CD4-positive, alpha-beta memory T cell (primary cell): ENCODE measurements around the gene DNER. TPM values are rescaled to one million over a fixed set of nuclear protein-coding genes. Genes with fewer than 3 reads are reported as not detected.

Experiments used
- CTCF ChIA-PET: fragments of 350-600 bp; sonication (Branson Sonifier 250); formaldehyde crosslinking; loops from one replicate; lab custom pipeline; 2021; ENCODE audit warnings: inconsistent platforms; ENCODE audit not compliant: partially characterized antibody; lab: Charles Lee
- POLR2A ChIA-PET: fragments of 350-600 bp; sonication (Branson Sonifier 250); formaldehyde crosslinking; loops from one replicate; lab custom pipeline; 2021; ENCODE audit not compliant: partially characterized antibody; lab: Charles Lee
- DNase-seq, 5 donors: peaks; one replicate each; pipeline versions ENCODE4 v3.0.0 to v3.0.0-alpha.2; 2020 to 2022; ENCODE audit warnings: mixed read lengths in 1 of 5
- H3K27ac ChIP-seq: one replicate; pipeline ENCODE4 v1.7.0; 2013; ENCODE audit warnings: low read depth, low read length
- H3K27me3 ChIP-seq: 2 replicates; pipeline ENCODE4 v1.7.0; 2013; ENCODE audit warnings: mild to moderate bottlenecking, low read length, moderate library complexity; ENCODE audit not compliant: insufficient read depth
- H3K36me3 ChIP-seq: 2 replicates; pipeline ENCODE4 v1.7.0; 2013; ENCODE audit warnings: mild to moderate bottlenecking, low read length, moderate library complexity; ENCODE audit not compliant: insufficient read depth
- H3K4me1 ChIP-seq: 2 replicates; pipeline ENCODE4 v1.7.0; 2013; ENCODE audit warnings: mild to moderate bottlenecking, low read length, moderate library complexity; ENCODE audit not compliant: insufficient read depth
- H3K4me3 ChIP-seq, 2 donors: one replicate each; pipeline ENCODE4 v1.7.0; 2013; ENCODE audit warnings: low read length in 2 of 2, mild to moderate bottlenecking in 1 of 2
- H3K9me3 ChIP-seq, 2 donors: one replicate each; pipeline ENCODE4 v1.7.0; 2013; ENCODE audit warnings: low read length in 2 of 2, control low read depth in 1 of 2; ENCODE audit not compliant: control insufficient read depth in 1 of 2
- H3K27ac Mint-ChIP-seq, 7 donors: one replicate each; pipeline ENCODE4 v1.8.0; 2020 to 2021; ENCODE audit warnings: mixed read lengths in 7 of 7, mild to moderate bottlenecking in 6 of 7, inconsistent platforms in 3 of 7, moderate library complexity in 3 of 7
- H3K27me3 Mint-ChIP-seq, 2 donors: one replicate each; pipeline ENCODE4 v1.8.0; 2020 to 2021; ENCODE audit warnings: mixed read lengths in 2 of 2
- H3K36me3 Mint-ChIP-seq, 2 donors: one replicate each; pipeline ENCODE4 v1.8.0; 2020 to 2021; ENCODE audit warnings: mixed read lengths in 2 of 2, inconsistent platforms in 1 of 2, mild to moderate bottlenecking in 1 of 2
- H3K4me1 Mint-ChIP-seq, 4 donors: one replicate each; pipeline ENCODE4 v1.8.0; 2020 to 2021; ENCODE audit warnings: mixed read lengths in 4 of 4, mild to moderate bottlenecking in 1 of 4
- H3K4me3 Mint-ChIP-seq, 8 donors: one replicate each; pipeline ENCODE4 v1.8.0; 2020 to 2021; ENCODE audit warnings: mixed read lengths in 8 of 8, mild to moderate bottlenecking in 7 of 8, moderate library complexity in 6 of 8, inconsistent platforms in 3 of 8
- H3K9me3 Mint-ChIP-seq, 8 donors: one replicate each; pipeline ENCODE4 v1.8.0; 2020 to 2021; ENCODE audit warnings: mixed read lengths in 8 of 8, mild to moderate bottlenecking in 5 of 8, inconsistent platforms in 3 of 8, moderate library complexity in 1 of 8
- intact Hi-C: fragments of 100-400 bp; cut with micrococcal nuclease; formaldehyde crosslinking; loops from one replicate; pipeline ENCODE4 v1.15.1; 2023
- polyA plus RNA-seq, 2 donors: library from polyadenylated mRNA; unstranded; fragments of 300-500 nt; fragmentation: Illumina TruSeq; gene quantifications; one replicate each; pipeline ENCODE4 v1.2.3, GENCODE V29; 2021
- total RNA-seq, 2 experiments: library from RNA; stranded (reverse); gene quantifications; one replicate each; pipeline ENCODE4 v1.2.3, GENCODE V29; 2021

DNER gene
- total and polyA plus RNA-seq, 4 experiments from 2014 or later, result not detected

DNA sequence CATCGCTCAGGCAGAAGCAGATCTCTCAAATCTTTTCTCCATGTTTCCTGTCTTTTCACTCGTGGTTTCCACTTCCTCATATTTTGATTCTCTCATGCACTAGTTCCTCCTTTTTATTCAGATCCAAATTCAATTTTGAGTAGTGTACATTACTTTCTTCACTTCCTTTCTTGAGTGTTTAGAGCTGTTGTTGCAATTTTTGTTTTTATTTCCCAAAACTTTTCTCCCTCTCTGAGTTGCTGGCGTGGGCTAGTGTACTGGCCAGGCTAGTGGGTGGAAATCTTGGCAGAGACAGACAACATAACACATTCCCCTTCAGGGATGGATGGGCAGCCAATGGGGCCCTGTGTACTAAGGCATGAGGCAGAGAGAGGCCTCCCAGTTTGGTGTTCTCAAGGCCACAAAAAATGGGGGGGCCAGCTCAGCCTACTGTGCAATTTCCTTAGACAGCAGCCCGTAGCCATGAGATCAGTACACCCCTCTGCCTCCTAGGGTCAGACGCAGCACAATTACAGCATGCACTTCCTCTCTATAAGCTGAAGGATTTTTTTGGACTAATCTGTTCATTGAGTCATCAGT is 298.1 kb downstream of the DNER start:
- Mint-ChIP-seq H3K27me3 (peaks cover 3 to 5% of the 10 kb centered on the region in 2 donors), H3K4me3 (peak overlapping the region in 1 of 8 donors; percentile 3), H3K4me1 (no peaks in the 10 kb centered on the region), H3K9me3 (peaks cover 0 to 4% (median under 1%) of the 10 kb centered on the region in 8 donors), H3K27ac (no peak overlapping the region), H3K36me3 (no peaks in the 10 kb centered on the region)
- ChIA-PET CTCF (no interaction called here), POLR2A (no interaction called here)
- Histone ChIP-seq H3K4me3 (no peak overlapping the region), H3K9me3 (no peaks in the 10 kb centered on the region), H3K4me1 (no peaks in the 10 kb centered on the region), H3K27me3 (no peaks in the 10 kb centered on the region), H3K36me3 (no peaks in the 10 kb centered on the region), H3K27ac (no peak overlapping the region)
- intact Hi-C loops, result no loop called here
- no peak for DNase-seq

DNA sequence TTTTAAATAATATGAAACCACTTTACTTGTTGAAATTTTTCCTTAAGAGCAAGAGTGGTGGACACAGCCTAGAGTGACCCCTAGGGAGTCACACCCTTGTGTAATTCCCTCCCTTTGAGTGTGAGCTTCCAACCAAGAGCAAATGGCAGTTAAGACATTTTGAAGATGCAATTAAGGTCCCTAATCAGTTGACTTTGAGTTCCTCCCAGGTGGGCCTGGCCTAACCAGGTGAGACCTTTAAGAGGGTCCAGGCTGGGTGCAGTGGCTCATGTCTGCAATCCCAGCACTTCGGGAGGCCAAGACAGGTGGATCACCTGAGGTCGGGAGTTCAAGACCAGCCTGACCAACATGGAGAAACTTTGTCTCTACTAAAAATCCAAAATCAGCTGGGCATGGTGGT is 299.7 kb downstream of the DNER start:
- Histone ChIP-seq H3K27me3 (no peaks in the 10 kb centered on the region), H3K27ac (no peak overlapping the region), H3K36me3 (no peaks in the 10 kb centered on the region), H3K4me1 (no peaks in the 10 kb centered on the region), H3K9me3 (no peaks in the 10 kb centered on the region), H3K4me3 (no peak overlapping the region)
- DNase-seq, result no peak
- Mint-ChIP-seq H3K27ac (no peak overlapping the region), H3K36me3 (no peaks in the 10 kb centered on the region), H3K4me1 (no peaks in the 10 kb centered on the region), H3K9me3 (peaks cover 0 to 3% (median 0%) of the 10 kb centered on the region in 8 donors), H3K27me3 (peaks cover 3 to 5% of the 10 kb centered on the region in 2 donors), H3K4me3 (no peak overlapping the region)
- ChIA-PET POLR2A (no interaction called here), CTCF (no interaction called here)
- intact Hi-C loops, result no loop called here

DNA sequence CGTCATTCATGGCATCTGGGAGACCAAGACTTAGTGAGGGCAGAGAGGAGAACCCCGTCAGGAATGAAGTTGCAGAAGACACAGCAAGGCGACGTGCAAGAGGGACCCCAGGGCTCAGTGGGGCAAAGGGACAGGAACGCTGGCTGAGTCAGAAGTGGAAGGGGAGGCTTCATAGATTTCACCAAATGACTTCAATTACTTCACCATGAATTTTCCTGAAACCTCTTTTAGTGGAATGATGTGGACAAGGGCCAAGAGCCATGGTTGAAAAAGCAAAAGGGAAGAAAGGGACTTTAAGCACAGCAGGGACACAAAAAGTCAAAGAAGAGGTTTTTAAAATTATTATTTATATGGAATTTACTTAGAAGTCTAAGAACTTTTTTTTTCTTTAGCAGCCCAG is 301.7 kb downstream of the DNER start:
- POLR2A ChIA-PET, result no interaction called here
- no peaks in the 10 kb centered on the region for H3K36me3 Mint-ChIP-seq
- Histone ChIP-seq H3K27ac (no peak overlapping the region), H3K36me3 (no peaks in the 10 kb centered on the region), H3K27me3 (no peaks in the 10 kb centered on the region), H3K9me3 (no peaks in the 10 kb centered on the region), H3K4me1 (no peaks in the 10 kb centered on the region), H3K4me3 (no peak overlapping the region)
- intact Hi-C loops, result no loop called here
- CTCF ChIA-PET, result no interaction called here
- H3K4me1 Mint-ChIP-seq, result no peaks in the 10 kb centered on the region
- H3K27me3 Mint-ChIP-seq, result peaks cover 3% of the 10 kb centered on the region in 2 donors
- H3K27ac Mint-ChIP-seq, result no peak overlapping the region
- no peak overlapping the region for H3K4me3 Mint-ChIP-seq
- no peak for DNase-seq
- peaks cover 0 to 3% (median 0%) of the 10 kb centered on the region in 8 donors for H3K9me3 Mint-ChIP-seq

DNA sequence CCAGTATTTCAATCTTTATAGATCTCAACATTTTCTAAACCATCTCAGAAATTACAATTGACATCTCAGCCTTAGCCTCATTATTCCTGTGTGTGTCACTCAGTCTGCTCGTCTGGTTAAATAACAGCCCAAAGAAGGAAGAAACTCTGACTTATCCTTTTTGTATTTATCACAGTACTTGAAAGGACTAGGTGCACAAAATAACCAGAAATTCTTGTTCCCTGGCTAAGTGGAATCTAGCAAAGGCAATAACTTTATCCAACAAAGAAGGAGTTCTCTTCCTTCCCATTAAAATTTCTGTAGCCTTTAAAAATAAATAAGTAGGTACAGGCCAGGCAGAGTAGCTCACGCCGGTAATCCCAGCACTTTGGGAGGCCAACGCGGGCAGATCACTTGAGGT is 303.4 kb downstream of the DNER start:
- ChIA-PET POLR2A (no interaction called here), CTCF (no interaction called here)
- H3K4me3 ChIP-seq, result no peak overlapping the region
- Mint-ChIP-seq H3K4me1 (no peaks in the 10 kb centered on the region), H3K4me3 (no peak overlapping the region), H3K36me3 (no peaks in the 10 kb centered on the region), H3K27ac (no peak overlapping the region), H3K9me3 (peaks cover 0 to 2% (median 0%) of the 10 kb centered on the region in 8 donors), H3K27me3 (peaks cover under 1 to 3% of the 10 kb centered on the region in 2 donors)
- intact Hi-C loops, result no loop called here
- H3K4me1 ChIP-seq, result no peaks in the 10 kb centered on the region
- no peak overlapping the region for H3K27ac ChIP-seq
- no peak for DNase-seq
- no peaks in the 10 kb centered on the region for H3K9me3 ChIP-seq
- no peaks in the 10 kb centered on the region for H3K36me3 ChIP-seq
- no peaks in the 10 kb centered on the region for H3K27me3 ChIP-seq

DNA sequence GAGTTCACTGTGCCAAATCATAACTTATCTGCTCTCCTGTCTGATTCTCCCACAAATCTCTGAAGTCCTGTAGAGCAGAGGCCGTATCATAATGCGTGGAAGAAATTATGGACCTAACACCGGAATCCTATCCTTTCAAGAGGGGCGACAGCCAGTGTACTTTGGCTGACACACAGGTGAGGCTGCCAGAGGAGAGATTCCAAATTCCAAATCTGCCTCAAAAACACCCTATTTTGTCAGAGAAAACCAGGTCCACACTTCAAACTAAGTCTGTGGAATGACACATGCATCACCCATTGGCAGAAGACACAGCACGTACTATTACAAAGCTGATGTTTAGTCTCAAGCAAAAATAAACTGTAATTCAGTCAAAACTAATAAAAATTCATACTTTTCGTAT is 304.1 kb downstream of the DNER start:
- Histone ChIP-seq H3K27me3 (no peaks in the 10 kb centered on the region), H3K4me3 (no peak overlapping the region), H3K27ac (no peak overlapping the region), H3K36me3 (no peaks in the 10 kb centered on the region), H3K4me1 (no peaks in the 10 kb centered on the region), H3K9me3 (no peaks in the 10 kb centered on the region)
- Mint-ChIP-seq H3K27me3 (peaks cover 0 to 3% of the 10 kb centered on the region in 2 donors), H3K27ac (no peak overlapping the region), H3K4me1 (no peaks in the 10 kb centered on the region), H3K4me3 (no peak overlapping the region), H3K36me3 (no peaks in the 10 kb centered on the region), H3K9me3 (peaks cover 0 to 2% (median 0%) of the 10 kb centered on the region in 8 donors)
- intact Hi-C loops, result no loop called here
- DNase-seq, result no peak
- CTCF ChIA-PET, result no interaction called here
- POLR2A ChIA-PET, result no interaction called here

DNA sequence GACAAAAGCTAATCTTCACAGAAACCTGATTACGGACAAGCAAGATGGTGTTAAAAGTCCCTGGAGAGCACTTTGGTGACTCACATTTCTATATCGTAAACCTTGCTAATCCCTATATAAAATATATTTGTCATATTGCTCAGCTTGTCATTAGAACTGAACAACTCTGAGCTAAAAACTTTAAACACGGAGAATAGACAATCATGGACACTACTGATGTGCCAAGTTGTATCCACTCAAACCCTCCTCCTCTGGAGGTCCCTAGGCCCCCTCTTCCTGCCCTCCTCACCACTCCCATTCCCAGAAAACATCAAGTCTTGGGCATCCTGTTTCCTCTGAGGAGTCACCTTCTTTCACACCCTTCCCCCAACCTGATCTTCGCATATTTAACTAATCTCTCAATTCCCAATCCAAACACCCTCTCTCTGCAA is 304.6 kb downstream of the DNER start:
- Histone ChIP-seq H3K27ac (no peak overlapping the region), H3K27me3 (no peaks in the 10 kb centered on the region), H3K36me3 (no peaks in the 10 kb centered on the region), H3K4me3 (no peak overlapping the region), H3K9me3 (no peaks in the 10 kb centered on the region), H3K4me1 (no peaks in the 10 kb centered on the region)
- Mint-ChIP-seq H3K27ac (no peak overlapping the region), H3K27me3 (peaks cover 0 to 3% of the 10 kb centered on the region in 2 donors), H3K36me3 (no peaks in the 10 kb centered on the region), H3K4me3 (no peak overlapping the region), H3K9me3 (peaks cover 0 to 2% (median 0%) of the 10 kb centered on the region in 8 donors), H3K4me1 (no peaks in the 10 kb centered on the region)
- DNase-seq, result no peak
- ChIA-PET CTCF (no interaction called here), POLR2A (no interaction called here)
- intact Hi-C loops, result no loop called here

DNA sequence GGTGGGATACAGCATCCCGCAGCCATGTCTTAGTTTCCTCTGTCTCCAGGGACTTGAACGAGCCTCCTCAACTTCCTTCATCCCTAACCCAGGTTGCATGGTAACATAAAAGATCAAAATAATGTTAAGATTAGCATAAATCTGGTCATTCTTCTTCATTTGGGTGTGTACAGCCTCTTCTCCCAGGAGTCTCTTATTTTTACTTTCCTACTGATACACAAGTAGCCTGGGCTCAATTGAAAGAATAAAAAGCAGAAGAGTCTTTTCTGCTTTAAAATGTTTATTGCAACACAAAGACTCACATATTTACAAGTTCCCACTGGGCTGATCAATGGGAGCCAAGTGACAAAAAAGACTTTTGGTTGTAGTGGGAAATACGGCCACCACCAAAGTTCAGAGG is 305.4 kb downstream of the DNER start:
- CTCF ChIA-PET, result no interaction called here

More for the DNA sequence above, 305.4 kb downstream of the DNER start:
- Mint-ChIP-seq H3K9me3 (peaks cover 0 to 3% (median 0%) of the 10 kb centered on the region in 8 donors), H3K36me3 (no peaks in the 10 kb centered on the region), H3K27ac (no peak overlapping the region), H3K27me3 (peaks cover 0 to 3% of the 10 kb centered on the region in 2 donors), H3K4me3 (no peak overlapping the region), H3K4me1 (no peaks in the 10 kb centered on the region)
- Histone ChIP-seq H3K4me1 (no peaks in the 10 kb centered on the region), H3K27ac (no peak overlapping the region), H3K4me3 (no peak overlapping the region), H3K9me3 (no peaks in the 10 kb centered on the region), H3K36me3 (no peaks in the 10 kb centered on the region), H3K27me3 (no peaks in the 10 kb centered on the region)
- intact Hi-C loops, result no loop called here
- DNase-seq, result no peak
- POLR2A ChIA-PET, result no interaction called here
